Measurements from ENCODE around the gene PPP6R2.

DNA sequence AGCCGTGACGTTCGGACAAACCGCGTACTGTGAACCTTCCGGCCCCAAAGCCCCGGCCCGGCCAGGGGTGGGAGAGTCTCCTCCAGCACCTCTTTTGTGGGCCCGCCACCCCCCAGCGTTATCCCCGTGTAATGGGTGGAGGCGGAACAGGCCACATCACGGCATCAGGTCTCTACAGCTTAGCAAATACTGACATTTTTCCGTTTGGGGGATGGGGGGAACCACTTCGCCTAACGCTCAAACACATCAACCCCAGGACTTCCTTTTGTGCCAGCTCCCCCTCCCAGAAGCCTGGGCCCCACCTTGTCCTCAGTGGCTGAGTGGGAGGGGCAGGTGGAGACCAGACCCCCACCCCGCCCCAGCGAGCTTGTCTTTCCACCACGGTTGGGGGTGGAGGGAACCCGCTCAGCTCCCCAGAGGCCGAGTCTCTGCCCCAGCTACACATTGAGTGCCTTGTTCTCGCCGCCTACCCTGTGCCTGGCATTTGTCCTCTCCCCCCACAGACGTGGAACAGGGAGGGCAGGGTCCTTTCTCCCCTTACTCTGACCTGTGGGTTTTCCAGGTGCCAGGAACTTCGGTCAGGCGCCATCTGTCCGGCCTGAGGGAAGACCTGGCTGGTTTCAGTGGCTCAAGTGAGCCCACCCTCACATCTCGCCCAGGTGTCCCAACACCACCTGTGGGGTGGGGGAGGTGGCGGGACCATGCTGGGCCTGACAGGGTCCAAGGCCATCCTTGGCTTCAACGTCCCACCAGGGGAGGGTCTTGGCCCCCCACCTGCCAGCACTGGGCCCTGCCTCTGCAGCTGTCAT, 102.1 kb downstream of the PPP6R2 start:
- TF ChIP-seq, protein P1, sequence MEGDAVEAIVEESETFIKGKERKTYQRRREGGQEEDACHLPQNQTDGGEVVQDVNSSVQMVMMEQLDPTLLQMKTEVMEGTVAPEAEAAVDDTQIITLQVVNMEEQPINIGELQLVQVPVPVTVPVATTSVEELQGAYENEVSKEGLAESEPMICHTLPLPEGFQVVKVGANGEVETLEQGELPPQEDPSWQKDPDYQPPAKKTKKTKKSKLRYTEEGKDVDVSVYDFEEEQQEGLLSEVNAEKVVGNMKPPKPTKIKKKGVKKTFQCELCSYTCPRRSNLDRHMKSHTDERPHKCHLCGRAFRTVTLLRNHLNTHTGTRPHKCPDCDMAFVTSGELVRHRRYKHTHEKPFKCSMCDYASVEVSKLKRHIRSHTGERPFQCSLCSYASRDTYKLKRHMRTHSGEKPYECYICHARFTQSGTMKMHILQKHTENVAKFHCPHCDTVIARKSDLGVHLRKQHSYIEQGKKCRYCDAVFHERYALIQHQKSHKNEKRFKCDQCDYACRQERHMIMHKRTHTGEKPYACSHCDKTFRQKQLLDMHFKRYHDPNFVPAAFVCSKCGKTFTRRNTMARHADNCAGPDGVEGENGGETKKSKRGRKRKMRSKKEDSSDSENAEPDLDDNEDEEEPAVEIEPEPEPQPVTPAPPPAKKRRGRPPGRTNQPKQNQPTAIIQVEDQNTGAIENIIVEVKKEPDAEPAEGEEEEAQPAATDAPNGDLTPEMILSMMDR (IDR thresholded peaks at IDR 0.05): no peak
- TF ChIP-seq POLR2A (IDR thresholded peaks at IDR 0.05): no peak
